HEK293 (cell line): ENCODE measurements around the gene CRACR2A.

ENCODE experiments used
- CTCF ChIA-PET: fragments of 350-600 bp; formaldehyde crosslinking; extraction: SDS; loops from one replicate; lab custom pipeline; 2021; ENCODE audit warnings: antibody characterized with exemption; lab: Yijun Ruan, JAX
- POLR2A ChIA-PET: fragments of 300-600 bp; formaldehyde crosslinking; extraction: SDS; loops from one replicate; lab custom pipeline; 2020; ENCODE audit warnings: antibody characterized with exemption, inconsistent platforms; lab: Yijun Ruan, JAX
- H3K27ac ChIP-seq: fragments of 200-500 bp; sonication (Bioruptor generic); 2 replicates; pipeline ENCODE4 v1.5.1; 2014; ENCODE audit warnings: low read depth, low read length, control low read depth, inconsistent platforms; ENCODE audit errors: extremely low read depth
- H3K36me3 ChIP-seq, 2 experiments: fragments of 200-500 bp in 1 of 2; sonication (Bioruptor generic) in 1 of 2; 1 replicate in 1 of 2; 2 replicates in 1 of 2; pipeline ENCODE4 v1.5.1; 2014 to 2017; ENCODE audit warnings: inconsistent platforms in 2 of 2, low read length in 2 of 2; ENCODE audit not compliant: control insufficient read depth in 2 of 2, insufficient read depth in 1 of 2
- H3K4me1 ChIP-seq: fragments of 200-500 bp; sonication (Bioruptor generic); 2 replicates; pipeline ENCODE4 v1.5.1; 2014; ENCODE audit warnings: mild to moderate bottlenecking, low read length, inconsistent platforms; ENCODE audit not compliant: control insufficient read depth, insufficient read depth
- H3K4me3 ChIP-seq: 2 replicates; pipeline ENCODE4 v1.5.1; 2011; ENCODE audit warnings: low read depth, mild to moderate bottlenecking, control low read depth, low read length, moderate library complexity
- H3K9me3 ChIP-seq: fragments of 200-500 bp; sonication (Bioruptor generic); 2 replicates; pipeline ENCODE4 v1.5.1; 2014; ENCODE audit warnings: low read depth, low read length, inconsistent platforms; ENCODE audit not compliant: control insufficient read depth, insufficient read depth
- BCL6B ChIP-seq: fragments of 450-650 bp; formaldehyde crosslinking; IDR thresholded peaks from 2 replicates; pipeline ENCODE4 v1.5.1; 2017; ENCODE audit warnings: missing biosample characterization, missing genetic modification characterization
- HOXA7 ChIP-seq: sonication (generic); formaldehyde crosslinking; IDR thresholded peaks from 2 replicates; pipeline ENCODE4 v1.8.1; 2022; ENCODE audit warnings: missing genetic modification reagents, borderline replicate concordance
- IKZF3 ChIP-seq: fragments of 450-650 bp; IDR thresholded peaks from 2 replicates; pipeline ENCODE4 v1.5.0; 2018; ENCODE audit warnings: missing biosample characterization, mild to moderate bottlenecking, missing genetic modification characterization, moderate library complexity
- KLF1 ChIP-seq: fragments of 450-650 bp; formaldehyde crosslinking; IDR thresholded peaks from 2 replicates; pipeline ENCODE4 v1.5.1; 2016; ENCODE audit warnings: missing biosample characterization, missing genetic modification characterization
- OSR2 ChIP-seq: fragments of 450-650 bp; formaldehyde crosslinking; IDR thresholded peaks from 2 replicates; pipeline ENCODE4 v1.5.1; 2016; ENCODE audit warnings: missing biosample characterization, missing genetic modification characterization
- PRDM1 ChIP-seq: fragments of 450-650 bp; formaldehyde crosslinking; IDR thresholded peaks from 2 replicates; pipeline ENCODE4; 2016; ENCODE audit warnings: missing biosample characterization, missing genetic modification characterization
- PRDM6 ChIP-seq: fragments of 450-650 bp; formaldehyde crosslinking; IDR thresholded peaks from 2 replicates; pipeline ENCODE4 v1.5.1; 2017; ENCODE audit warnings: missing biosample characterization, missing genetic modification characterization
- ZBTB1 ChIP-seq: fragments of 450-650 bp; formaldehyde crosslinking; IDR thresholded peaks from 2 replicates; pipeline ENCODE4 v1.5.1; 2016; ENCODE audit warnings: missing biosample characterization, missing genetic modification characterization
- ZFP3 ChIP-seq: fragments of 450-650 bp; formaldehyde crosslinking; IDR thresholded peaks from 2 replicates; pipeline ENCODE4 v1.5.1; 2016; ENCODE audit warnings: low read depth, missing biosample characterization, missing genetic modification characterization
- ZNF2 ChIP-seq: fragments of 450-650 bp; formaldehyde crosslinking; IDR thresholded peaks from 2 replicates; pipeline ENCODE4 v1.5.1; 2016; ENCODE audit warnings: missing biosample characterization, missing genetic modification characterization
- ZNF274 ChIP-seq, 2 experiments: fragments of 200-500 bp in 1 of 2; fragments of 450-650 bp in 1 of 2; sonication (Bioruptor generic) in 1 of 2; formaldehyde crosslinking in 1 of 2; IDR thresholded peaks; 2 replicates each; pipeline versions ENCODE4 v1.5.1 to v1.6.1; 2014 to 2016; ENCODE audit warnings: borderline replicate concordance in 1 of 2, inconsistent platforms in 1 of 2, low read length in 1 of 2, missing biosample characterization in 1 of 2, missing genetic modification characterization in 1 of 2
- ZNF423 ChIP-seq: fragments of 450-650 bp; formaldehyde crosslinking; IDR thresholded peaks from 2 replicates; pipeline ENCODE4 v1.5.1; 2016; ENCODE audit warnings: missing biosample characterization, missing genetic modification characterization
- ZNF544 ChIP-seq: fragments of 450-650 bp; formaldehyde crosslinking; IDR thresholded peaks from 2 replicates; pipeline ENCODE4 v1.5.0; 2017; ENCODE audit warnings: missing biosample characterization, missing genetic modification characterization
- ZNF549 ChIP-seq: fragments of 450-650 bp; IDR thresholded peaks from 2 replicates; pipeline ENCODE4 v1.5.1; 2018; ENCODE audit warnings: missing biosample characterization, missing genetic modification characterization, mild to moderate bottlenecking, inconsistent platforms, moderate library complexity
- ZNF585B ChIP-seq: fragments of 450-650 bp; formaldehyde crosslinking; IDR thresholded peaks from 2 replicates; pipeline ENCODE4 v1.5.1; 2016; ENCODE audit warnings: missing biosample characterization, missing genetic modification characterization
- ZNF610 ChIP-seq: fragments of 450-650 bp; formaldehyde crosslinking; IDR thresholded peaks from 2 replicates; pipeline ENCODE4 v1.5.1; 2016; ENCODE audit warnings: missing biosample characterization, missing genetic modification characterization, borderline replicate concordance
- ZNF660 ChIP-seq: fragments of 450-650 bp; IDR thresholded peaks from 2 replicates; pipeline ENCODE4 v1.5.1; 2018; ENCODE audit warnings: missing biosample characterization, mild to moderate bottlenecking, missing genetic modification characterization
- ZNF677 ChIP-seq: fragments of 450-650 bp; IDR thresholded peaks from 2 replicates; pipeline ENCODE4 v1.5.0; 2018; ENCODE audit warnings: missing biosample characterization, mild to moderate bottlenecking, missing genetic modification characterization, moderate library complexity
- ZNF707 ChIP-seq: fragments of 450-650 bp; formaldehyde crosslinking; IDR thresholded peaks from 2 replicates; pipeline ENCODE4 v1.5.1; 2016; ENCODE audit warnings: missing biosample characterization, missing genetic modification characterization
- ZSCAN30 ChIP-seq: fragments of 450-650 bp; IDR thresholded peaks from 2 replicates; pipeline ENCODE4 v1.5.1; 2018; ENCODE audit warnings: missing biosample characterization, mild to moderate bottlenecking, missing genetic modification characterization, moderate library complexity
- TF ChIP-seq, protein P1 (sequence below): fragments of 450-650 bp; formaldehyde crosslinking; IDR thresholded peaks from 2 replicates; pipeline ENCODE4 v1.5.1; 2016; ENCODE audit warnings: missing biosample characterization, missing genetic modification characterization
- TF ChIP-seq, protein P2 (sequence below): fragments of 450-650 bp; formaldehyde crosslinking; IDR thresholded peaks from 2 replicates; pipeline ENCODE4 v1.5.1; 2016; ENCODE audit warnings: missing biosample characterization, missing genetic modification characterization
- TF ChIP-seq, protein P3 (sequence below): fragments of 450-650 bp; formaldehyde crosslinking; IDR thresholded peaks from 2 replicates; pipeline ENCODE4 v1.5.1; 2017; ENCODE audit warnings: missing biosample characterization, missing genetic modification characterization
- TF ChIP-seq, protein P4 (sequence below): fragments of 450-650 bp; formaldehyde crosslinking; IDR thresholded peaks from 2 replicates; pipeline ENCODE4 v1.5.1; 2016; ENCODE audit warnings: missing biosample characterization, missing genetic modification characterization

The CRACR2A gene

GRCh38 chr12:3574986-3575385 lies 177.9 kb downstream of the CRACR2A start (continued):
- TF ChIP-seq PRDM6 (tag by site-specific recombination) (no peak), ZNF707 (no peak), ZNF677 (tag by site-specific recombination) (no peak), ZNF610 (tag by site-specific recombination) (no peak), ZNF544 (tag by site-specific recombination) (no peak)

DNA sequence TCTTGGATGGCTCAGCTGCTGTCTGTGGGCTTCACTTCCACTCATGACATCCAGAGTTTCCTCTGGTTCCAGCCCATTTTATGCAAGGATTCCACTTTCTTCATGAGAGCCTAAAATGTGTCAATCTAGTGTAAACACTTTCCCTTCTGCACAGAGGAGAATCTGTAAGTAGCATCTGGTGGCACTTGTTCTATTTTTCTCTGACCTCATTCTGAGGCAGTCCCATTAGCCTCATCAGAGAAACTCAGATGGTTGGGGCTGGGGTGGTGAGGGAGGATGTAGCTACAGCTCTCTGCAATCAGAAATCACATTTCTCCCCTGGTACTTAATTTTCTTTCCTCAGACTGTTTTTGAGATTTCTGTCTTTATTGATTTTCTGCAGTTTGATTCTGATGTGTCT lies 180.3 kb downstream of the CRACR2A start:
- Histone ChIP-seq H3K4me1 (no peaks in the 10 kb centered on the region), H3K9me3 (no peaks in the 10 kb centered on the region), H3K36me3 (no peaks in the 10 kb centered on the region), H3K4me3 (no peak overlapping the region), H3K27ac (no peak overlapping the region)
- POLR2A ChIA-PET = no interaction called here
- CTCF ChIA-PET = no interaction called here
- TF ChIP-seq IKZF3 (tag by site-specific recombination) (no peak), BCL6B (no peak), PRDM1 (tag by site-specific recombination) (0 out of 2 replicates have a peak, but pooled peaks have one; percentile 9), OSR2 (tag by site-specific recombination) (no peak)

DNA sequence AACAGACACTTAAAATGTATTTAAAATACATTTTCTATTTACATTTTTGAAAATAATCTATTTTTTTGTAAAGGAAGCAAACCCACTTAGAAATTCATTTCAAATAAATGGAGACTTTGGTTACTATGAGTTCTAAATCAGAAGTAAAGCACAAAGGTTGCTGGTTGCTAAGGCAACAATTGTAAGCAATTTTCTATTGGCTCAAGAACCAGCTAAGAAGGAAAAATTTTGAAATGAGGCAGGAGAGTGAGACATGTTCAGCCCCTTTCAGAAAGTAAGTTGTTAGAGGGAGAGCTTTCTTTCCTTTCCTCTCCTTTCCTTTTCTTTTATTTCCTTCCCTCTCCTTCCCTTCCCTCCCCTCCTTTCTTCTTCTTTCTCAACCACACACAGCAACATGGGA lies 181.2 kb downstream of the CRACR2A start:
- no peak overlapping the region for H3K4me3 ChIP-seq
- ChIA-PET CTCF (no interaction called here), POLR2A (no interaction called here)
- TF ChIP-seq KLF1 (tag by site-specific recombination) = no peak
- TF ChIP-seq PRDM1 (tag by site-specific recombination) = peak; percentile 82
- no peaks in the 10 kb centered on the region for H3K36me3 ChIP-seq
- H3K27ac ChIP-seq = no peak overlapping the region
- no peaks in the 10 kb centered on the region for H3K4me1 ChIP-seq
- H3K9me3 ChIP-seq = no peaks in the 10 kb centered on the region

- Histone ChIP-seq H3K4me3 (no peak overlapping the region), H3K9me3 (no peaks in the 10 kb centered on the region), H3K4me1 (no peaks in the 10 kb centered on the region), H3K36me3 (no peaks in the 10 kb centered on the region), H3K27ac (no peak overlapping the region)
- ChIA-PET CTCF (no interaction called here), POLR2A (no interaction called here)
- TF ChIP-seq ZNF2 (no peak), ZBTB1 (tag by site-specific recombination) (no peak), ZNF585B (no peak), ZNF274 (IDR thresholded peaks at IDR 0.05; ENCODE audit: low read length) (no peak), ZNF274 (tag by site-specific recombination; IDR thresholded peaks at IDR 0.05; ENCODE audit: borderline replicate concordance) (no peak), ZSCAN30 (tag by site-specific recombination) (no peak), ZNF660 (no peak), HOXA7 (CRISPR knock-in tag) (no peak), ZNF549 (tag by site-specific recombination) (no peak), ZNF423 (tag by site-specific recombination) (no peak), ZFP3 (tag by site-specific recombination) (no peak)
- TF ChIP-seq, protein P1, sequence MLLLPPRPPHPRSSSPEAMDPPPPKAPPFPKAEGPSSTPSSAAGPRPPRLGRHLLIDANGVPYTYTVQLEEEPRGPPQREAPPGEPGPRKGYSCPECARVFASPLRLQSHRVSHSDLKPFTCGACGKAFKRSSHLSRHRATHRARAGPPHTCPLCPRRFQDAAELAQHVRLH (tag by site-specific recombination) = no peak
- TF ChIP-seq, protein P2, sequence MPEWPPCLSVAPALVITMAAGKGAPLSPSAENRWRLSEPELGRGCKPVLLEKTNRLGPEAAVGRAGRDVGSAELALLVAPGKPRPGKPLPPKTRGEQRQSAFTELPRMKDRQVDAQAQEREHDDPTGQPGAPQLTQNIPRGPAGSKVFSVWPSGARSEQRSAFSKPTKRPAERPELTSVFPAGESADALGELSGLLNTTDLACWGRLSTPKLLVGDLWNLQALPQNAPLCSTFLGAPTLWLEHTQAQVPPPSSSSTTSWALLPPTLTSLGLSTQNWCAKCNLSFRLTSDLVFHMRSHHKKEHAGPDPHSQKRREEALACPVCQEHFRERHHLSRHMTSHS = no peak
- TF ChIP-seq, protein P3, sequence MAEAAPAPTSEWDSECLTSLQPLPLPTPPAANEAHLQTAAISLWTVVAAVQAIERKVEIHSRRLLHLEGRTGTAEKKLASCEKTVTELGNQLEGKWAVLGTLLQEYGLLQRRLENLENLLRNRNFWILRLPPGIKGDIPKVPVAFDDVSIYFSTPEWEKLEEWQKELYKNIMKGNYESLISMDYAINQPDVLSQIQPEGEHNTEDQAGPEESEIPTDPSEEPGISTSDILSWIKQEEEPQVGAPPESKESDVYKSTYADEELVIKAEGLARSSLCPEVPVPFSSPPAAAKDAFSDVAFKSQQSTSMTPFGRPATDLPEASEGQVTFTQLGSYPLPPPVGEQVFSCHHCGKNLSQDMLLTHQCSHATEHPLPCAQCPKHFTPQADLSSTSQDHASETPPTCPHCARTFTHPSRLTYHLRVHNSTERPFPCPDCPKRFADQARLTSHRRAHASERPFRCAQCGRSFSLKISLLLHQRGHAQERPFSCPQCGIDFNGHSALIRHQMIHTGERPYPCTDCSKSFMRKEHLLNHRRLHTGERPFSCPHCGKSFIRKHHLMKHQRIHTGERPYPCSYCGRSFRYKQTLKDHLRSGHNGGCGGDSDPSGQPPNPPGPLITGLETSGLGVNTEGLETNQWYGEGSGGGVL (tag by site-specific recombination) = no peak
- TF ChIP-seq, protein P4, sequence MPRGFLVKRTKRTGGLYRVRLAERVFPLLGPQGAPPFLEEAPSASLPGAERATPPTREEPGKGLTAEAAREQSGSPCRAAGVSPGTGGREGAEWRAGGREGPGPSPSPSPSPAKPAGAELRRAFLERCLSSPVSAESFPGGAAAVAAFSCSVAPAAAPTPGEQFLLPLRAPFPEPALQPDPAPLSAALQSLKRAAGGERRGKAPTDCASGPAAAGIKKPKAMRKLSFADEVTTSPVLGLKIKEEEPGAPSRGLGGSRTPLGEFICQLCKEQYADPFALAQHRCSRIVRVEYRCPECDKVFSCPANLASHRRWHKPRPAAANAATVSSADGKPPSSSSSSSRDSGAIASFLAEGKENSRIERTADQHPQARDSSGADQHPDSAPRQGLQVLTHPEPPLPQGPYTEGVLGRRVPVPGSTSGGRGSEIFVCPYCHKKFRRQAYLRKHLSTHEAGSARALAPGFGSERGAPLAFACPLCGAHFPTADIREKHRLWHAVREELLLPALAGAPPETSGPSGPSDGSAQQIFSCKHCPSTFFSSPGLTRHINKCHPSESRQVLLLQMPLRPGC (tag by site-specific recombination) = no peak
Measured at GRCh38 chr12:3571323-3571722, 181.6 kb downstream of the CRACR2A start.
